Thyroid gland (tissue), 4 donors: ENCODE results near the gene PTPRH. TPM values are rescaled to one million over a fixed set of nuclear protein-coding genes. Genes with fewer than 3 reads are reported as not detected.
"Not testable (repeated sequence)": the region's sequence is repeated elsewhere in the genome, so short reads cannot be mapped to it uniquely, and the experiment has no call there.

Experiments
- DNase-seq, 2 donors: peaks; one replicate each; pipeline ENCODE4 v3.0.0-alpha.2; 2019
- H3K27ac ChIP-seq, 3 donors: fragments of 200-600 bp; sonication (generic); 1 replicate in 2 of 3; 2 replicates in 1 of 3; pipeline ENCODE4 v1.5.1; 2016 to 2019; ENCODE audit warnings: mild to moderate bottlenecking in 1 of 3, moderate library complexity in 1 of 3
- H3K27me3 ChIP-seq: fragments of 200-600 bp; sonication (generic); one replicate; pipeline ENCODE4 v1.5.1; 2019
- H3K36me3 ChIP-seq, 2 donors: fragments of 200-600 bp; sonication (generic); one replicate each; pipeline ENCODE4 v1.5.1; 2016 to 2019
- H3K4me1 ChIP-seq, 2 donors: fragments of 200-600 bp; sonication (generic); one replicate each; pipeline ENCODE4 v1.5.1; 2017 to 2019
- H3K4me3 ChIP-seq, 3 donors: fragments of 200-600 bp; sonication (generic); replicated peaks in 1 of 3; 1 replicate in 2 of 3; 2 replicates in 1 of 3; pipeline ENCODE4 v1.5.1; 2016; ENCODE audit warnings: mild to moderate bottlenecking in 1 of 3
- H3K9me3 ChIP-seq: fragments of 200-600 bp; sonication (generic); one replicate; pipeline ENCODE4 v1.5.1; 2017
- CTCF ChIP-seq, 6 experiments: fragments of 200-600 bp in 3 of 6; fragments of 450-650 bp in 3 of 6; sonication (generic) in 3 of 6; IDR thresholded peaks; one replicate each; pipeline ENCODE4 v1.5.1; 2016 to 2019; ENCODE audit warnings: antibody characterized with exemption in 6 of 6, mild to moderate bottlenecking in 2 of 6, inconsistent platforms in 1 of 6, moderate library complexity in 1 of 6
- POLR2A ChIP-seq, 2 donors: fragments of 450-650 bp; IDR thresholded peaks; one replicate each; pipeline ENCODE4 v1.6.1; 2017; ENCODE audit warnings: antibody characterized with exemption in 2 of 2, mild to moderate bottlenecking in 2 of 2, moderate library complexity in 1 of 2
- WGBS, 2 donors: methylation state at CpG; one replicate each; pipeline ENCODE4 v1.1.5; 2017; 5-methylcytosine and 5-hydroxymethylcytosine counted together
- intact Hi-C: fragments of 100-400 bp; cut with DNase I; formaldehyde crosslinking; loops from one replicate; pipeline ENCODE4 v1.15.1; 2023
- total RNA-seq, 4 donors: library from RNA; depleted of rRNA; stranded (reverse); fragments of >200 nt; gene quantifications; one replicate each; pipeline ENCODE4 v1.2.3, GENCODE V29; 2016

PTPRH gene
- total RNA-seq, 4 donors from 2014 or later: 0.11 to 2.6 (median 0.54) TPM; not detected in 1

GRCh38 chr19:55209693-55210472 is 582 bp upstream of the PTPRH start:
- no peak for DNase-seq
- H3K4me1 ChIP-seq: peaks cover 0 to 8% of the 10 kb centered on the region in 2 donors
- H3K36me3 ChIP-seq: no peaks in the 10 kb centered on the region
- no peaks in the 10 kb centered on the region for H3K27me3 ChIP-seq
- H3K9me3 ChIP-seq: no peaks in the 10 kb centered on the region
- WGBS, 2 donors: 69 to 72% methylated on average over 17 of the region's 17 CpGs
- no peak overlapping the region for H3K27ac ChIP-seq
- intact Hi-C loops: no loop called here
- no peak overlapping the region for H3K4me3 ChIP-seq
- TF ChIP-seq POLR2A (IDR thresholded peaks at IDR 0.05): no peak
- TF ChIP-seq CTCF (IDR thresholded peaks at IDR 0.05): no peak

- intact Hi-C loops: no loop called here
- no peak overlapping the region for H3K27ac ChIP-seq
- peak; percentile 70 to 84 for DNase-seq
- 58 to 72% methylated on average over 14 to 16 of the region's 29 CpGs for WGBS, 2 donors
- no peaks in the 10 kb centered on the region for H3K27me3 ChIP-seq
- no peaks in the 10 kb centered on the region for H3K36me3 ChIP-seq
- H3K4me3 ChIP-seq: no peak overlapping the region
- H3K9me3 ChIP-seq: no peaks in the 10 kb centered on the region
- peaks cover 0 to 8% of the 10 kb centered on the region in 2 donors for H3K4me1 ChIP-seq
- no peak for TF ChIP-seq POLR2A (IDR thresholded peaks at IDR 0.05)
- TF ChIP-seq CTCF (IDR thresholded peaks at IDR 0.05): no peak
These were observed 2.4 kb downstream of the PTPRH start for GRCh38 chr19:55206664-55207500.

GRCh38 chr19:55202199-55202598 is 7.1 kb downstream of the PTPRH start:
- H3K36me3 ChIP-seq, H3K9me3 ChIP-seq, H3K4me1 ChIP-seq, H3K27me3 ChIP-seq, intact Hi-C loops, H3K27ac ChIP-seq, DNase-seq, H3K4me3 ChIP-seq: not testable (repeated sequence)
- 67 to 74% methylated on average over 10 of the region's 10 CpGs for WGBS, 2 donors

GRCh38 chr19:55199620-55200204 is 9.6 kb downstream of the PTPRH start:
- no peaks in the 10 kb centered on the region for H3K4me1 ChIP-seq
- H3K9me3 ChIP-seq: no peaks in the 10 kb centered on the region
- intact Hi-C loops: no loop called here
- no peaks in the 10 kb centered on the region for H3K36me3 ChIP-seq
- no peak overlapping the region for H3K4me3 ChIP-seq
- no peak for DNase-seq
- no peak for TF ChIP-seq POLR2A (IDR thresholded peaks at IDR 0.05)
- H3K27ac ChIP-seq: no peak overlapping the region
- H3K27me3 ChIP-seq: no peaks in the 10 kb centered on the region
- 65 to 73% methylated on average over 4 to 5 of the region's 5 CpGs for WGBS, 2 donors

- Histone ChIP-seq H3K27ac (no peak overlapping the region), H3K4me3 (no peak overlapping the region), H3K4me1 (no peaks in the 10 kb centered on the region), H3K27me3 (no peaks in the 10 kb centered on the region), H3K9me3 (no peaks in the 10 kb centered on the region), H3K36me3 (no peaks in the 10 kb centered on the region)
- WGBS, 2 donors: 56 to 71% methylated on average over 3 of the region's 5 CpGs
- DNase-seq: no peak
- TF ChIP-seq POLR2A (IDR thresholded peaks at IDR 0.05): no peak
- intact Hi-C loops: no loop called here
These were observed 10.7 kb downstream of the PTPRH start for GRCh38 chr19:55198651-55199050.

GRCh38 chr19:55197528-55197927 is 11.8 kb downstream of the PTPRH start:
- Histone ChIP-seq H3K9me3 (no peaks in the 10 kb centered on the region), H3K4me3 (no peak overlapping the region), H3K27ac (no peak overlapping the region), H3K4me1 (no peaks in the 10 kb centered on the region), H3K36me3 (no peaks in the 10 kb centered on the region), H3K27me3 (no peaks in the 10 kb centered on the region)
- 57 to 65% methylated on average over 4 of the region's 4 CpGs for WGBS, 2 donors
- TF ChIP-seq POLR2A (IDR thresholded peaks at IDR 0.05): no peak
- TF ChIP-seq CTCF (IDR thresholded peaks at IDR 0.05): no peak
- DNase-seq: no peak
- intact Hi-C loops: no loop called here
